Astrocyte (in vitro differentiated cells and primary cell): Measurements from ENCODE around the gene KCTD21. TPM values are rescaled to one million over a fixed set of nuclear protein-coding genes. Genes with fewer than 3 reads are reported as not detected.
A peak's percentile ranks its signal among the peaks of the same experiment; 100 is the strongest.

Experiments used
- DNase-seq: peaks from one replicate; pipeline ENCODE4 v3.0.0-alpha.2; 2010; ENCODE audit warnings: low read depth
- FAIRE-seq: peaks from 2 replicates; lab custom pipeline; 2011; peaks lifted over from hg19 to GRCh38; lab: Jason Lieb, UNC
- H2AFZ ChIP-seq: 2 replicates; pipeline ENCODE4 v1.6.0; 2012; ENCODE audit warnings: low read depth, low read length, inconsistent platforms
- H3K27ac ChIP-seq: 2 replicates; pipeline ENCODE4 v1.5.1; 2011; ENCODE audit warnings: low read depth, low read length, inconsistent platforms
- H3K27me3 ChIP-seq: 2 replicates; pipeline ENCODE4 v1.6.0; 2011; ENCODE audit warnings: low read length, inconsistent platforms; ENCODE audit not compliant: insufficient read depth
- H3K36me3 ChIP-seq: 2 replicates; pipeline ENCODE4 v1.5.1; 2011; ENCODE audit warnings: low read length, inconsistent platforms; ENCODE audit not compliant: insufficient read depth
- H3K4me1 ChIP-seq: 2 replicates; pipeline ENCODE4 v1.5.1; 2011; ENCODE audit warnings: low read length, inconsistent platforms; ENCODE audit not compliant: insufficient read depth
- H3K4me2 ChIP-seq: 2 replicates; pipeline ENCODE4 v1.6.0; 2012; ENCODE audit warnings: low read length, inconsistent platforms
- H3K4me3 ChIP-seq: 2 replicates; pipeline ENCODE4 v1.5.1; 2011; ENCODE audit warnings: low read depth, mild to moderate bottlenecking, low read length, inconsistent platforms; ENCODE audit not compliant: insufficient read depth
- H3K79me2 ChIP-seq: 2 replicates; pipeline ENCODE4 v1.6.0; 2012; ENCODE audit warnings: mild to moderate bottlenecking, low read length, inconsistent platforms; ENCODE audit not compliant: insufficient read depth
- H3K9ac ChIP-seq: 2 replicates; pipeline ENCODE4 v1.6.0; 2012; ENCODE audit warnings: mild to moderate bottlenecking, low read length, inconsistent platforms
- H3K9me3 ChIP-seq: 2 replicates; pipeline ENCODE4 v1.5.1; 2012; ENCODE audit warnings: low read depth, mild to moderate bottlenecking, low read length, inconsistent platforms; ENCODE audit not compliant: insufficient read depth
- H4K20me1 ChIP-seq: 2 replicates; pipeline ENCODE4 v1.6.0; 2012; ENCODE audit warnings: low read length, inconsistent platforms; ENCODE audit not compliant: insufficient read depth
- H3K27ac Mint-ChIP-seq: one replicate; pipeline ENCODE4 v1.8.0; 2021; ENCODE audit warnings: mild to moderate bottlenecking, mixed read lengths; ENCODE audit not compliant: unreplicated experiment
- H3K27me3 Mint-ChIP-seq: one replicate; pipeline ENCODE4 v1.8.0; 2021; ENCODE audit warnings: low read depth, mixed read lengths; ENCODE audit not compliant: unreplicated experiment
- H3K36me3 Mint-ChIP-seq: one replicate; pipeline ENCODE4 v1.8.0; 2021; ENCODE audit warnings: low read depth, mixed read lengths; ENCODE audit not compliant: unreplicated experiment
- H3K4me1 Mint-ChIP-seq: one replicate; pipeline ENCODE4 v1.8.0; 2021; ENCODE audit warnings: low read depth, mixed read lengths; ENCODE audit not compliant: unreplicated experiment
- H3K4me3 Mint-ChIP-seq: one replicate; pipeline ENCODE4 v1.8.0; 2021; ENCODE audit warnings: mild to moderate bottlenecking, moderate library complexity, mixed read lengths; ENCODE audit not compliant: unreplicated experiment
- H3K9me3 Mint-ChIP-seq: one replicate; pipeline ENCODE4 v1.8.0; 2021; ENCODE audit warnings: mild to moderate bottlenecking, mixed read lengths; ENCODE audit not compliant: unreplicated experiment
- EZH2 ChIP-seq: IDR thresholded peaks from 2 replicates; pipeline ENCODE4 v1.6.1; 2012; ENCODE audit warnings: mild to moderate bottlenecking, low read length, inconsistent platforms; ENCODE audit not compliant: insufficient read depth
- total RNA-seq: library from RNA; stranded (reverse); gene quantifications from 2 replicates; pipeline ENCODE4 v1.2.1, GENCODE V29; 2021
- TF ChIP-seq, protein P1 (sequence below): IDR thresholded peaks from 2 replicates; pipeline ENCODE4 v1.5.1; 2011; ENCODE audit warnings: low read depth, mild to moderate bottlenecking, inconsistent platforms, low read length, moderate library complexity; ENCODE audit not compliant: insufficient read depth

KCTD21 gene
- total RNA-seq, 1 donor from 2014 or later, result 14.0 TPM

DNA sequence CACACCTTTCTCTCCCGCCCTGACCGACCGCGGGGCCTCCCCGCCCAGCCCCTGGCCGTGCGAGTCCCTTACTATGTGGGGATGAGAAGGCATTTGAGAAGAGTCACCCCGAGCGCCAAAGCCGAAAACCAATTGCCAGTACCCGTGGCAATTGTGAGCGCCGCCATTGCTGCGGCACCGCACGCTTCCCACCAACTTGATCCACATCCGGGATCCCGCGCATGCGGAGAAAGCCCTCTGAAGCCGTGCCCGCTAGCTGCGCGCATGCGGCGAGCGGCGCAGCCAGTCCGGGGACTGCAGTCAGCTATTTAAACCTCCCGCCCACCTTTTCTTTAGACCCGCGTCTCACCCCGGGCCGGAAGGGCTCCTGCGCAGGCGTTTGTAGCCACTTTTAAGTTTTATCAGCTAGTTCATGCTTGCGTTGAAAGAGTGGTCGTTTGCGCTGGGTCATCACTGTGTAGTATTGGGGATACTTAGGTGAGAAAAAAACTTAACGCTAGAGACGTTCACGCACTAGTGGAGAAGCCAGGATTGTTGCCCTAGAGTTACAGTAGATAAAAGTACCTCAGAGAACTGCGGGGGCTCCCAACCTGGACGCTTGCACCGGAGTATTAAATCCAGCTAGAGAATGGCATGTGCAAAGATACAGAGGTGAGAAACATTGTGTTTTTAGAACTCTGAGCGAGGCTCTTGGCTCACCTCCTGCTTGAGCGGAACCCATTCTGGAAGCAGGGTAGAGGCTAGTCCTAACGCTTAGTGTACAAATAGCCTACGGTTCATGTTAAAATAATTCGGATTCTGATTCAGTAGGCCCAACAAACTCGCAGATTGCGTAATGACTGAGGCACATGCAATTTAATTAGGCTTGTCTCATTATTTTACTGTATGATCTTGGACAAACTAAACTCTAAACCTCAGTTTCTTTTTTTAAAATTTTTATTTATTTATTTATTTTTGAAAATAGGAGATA lies 48.7 kb downstream of the KCTD21 start, which contains the start of gene ALG8:
Gene ALG8, minus strand, starts transcription at position 205 of the 970 bp plus-strand sequence. Its CDS starts 38 bp downstream, at position 167.
- Histone ChIP-seq H3K79me2 (peaks cover 42% of the 10 kb centered on the region), H3K4me3 (peak within 1 kb of the TSS; percentile 93), H3K27ac (peak within 1 kb of the TSS; percentile 88), H3K4me2 (peak within 1 kb of the TSS; percentile 87), H3K36me3 (no peaks in the 10 kb centered on the region), H3K4me1 (peaks cover 11% of the 10 kb centered on the region), H2AFZ (peak within 1 kb of the TSS; percentile 88), H3K9me3 (no peaks in the 10 kb centered on the region), H3K9ac (peak within 1 kb of the TSS; percentile 90), H4K20me1 (no peaks in the 10 kb centered on the region), H3K27me3 (no peaks in the 10 kb centered on the region)
- peak within 1 kb of the TSS; percentile 90 for H3K27ac Mint-ChIP-seq
- H3K4me1 Mint-ChIP-seq, result peaks cover 9% of the 10 kb centered on the region
- no peak for TF ChIP-seq EZH2
- TF ChIP-seq, protein P1, sequence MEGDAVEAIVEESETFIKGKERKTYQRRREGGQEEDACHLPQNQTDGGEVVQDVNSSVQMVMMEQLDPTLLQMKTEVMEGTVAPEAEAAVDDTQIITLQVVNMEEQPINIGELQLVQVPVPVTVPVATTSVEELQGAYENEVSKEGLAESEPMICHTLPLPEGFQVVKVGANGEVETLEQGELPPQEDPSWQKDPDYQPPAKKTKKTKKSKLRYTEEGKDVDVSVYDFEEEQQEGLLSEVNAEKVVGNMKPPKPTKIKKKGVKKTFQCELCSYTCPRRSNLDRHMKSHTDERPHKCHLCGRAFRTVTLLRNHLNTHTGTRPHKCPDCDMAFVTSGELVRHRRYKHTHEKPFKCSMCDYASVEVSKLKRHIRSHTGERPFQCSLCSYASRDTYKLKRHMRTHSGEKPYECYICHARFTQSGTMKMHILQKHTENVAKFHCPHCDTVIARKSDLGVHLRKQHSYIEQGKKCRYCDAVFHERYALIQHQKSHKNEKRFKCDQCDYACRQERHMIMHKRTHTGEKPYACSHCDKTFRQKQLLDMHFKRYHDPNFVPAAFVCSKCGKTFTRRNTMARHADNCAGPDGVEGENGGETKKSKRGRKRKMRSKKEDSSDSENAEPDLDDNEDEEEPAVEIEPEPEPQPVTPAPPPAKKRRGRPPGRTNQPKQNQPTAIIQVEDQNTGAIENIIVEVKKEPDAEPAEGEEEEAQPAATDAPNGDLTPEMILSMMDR, result no peak
- H3K4me3 Mint-ChIP-seq, result peak within 1 kb of the TSS; percentile 98
- peaks cover 7% of the 10 kb centered on the region for H3K36me3 Mint-ChIP-seq
- H3K27me3 Mint-ChIP-seq, result no peaks in the 10 kb centered on the region
- H3K9me3 Mint-ChIP-seq, result peaks cover 2% of the 10 kb centered on the region
- peak; percentile 89 for DNase-seq
- no peak for FAIRE-seq

DNA sequence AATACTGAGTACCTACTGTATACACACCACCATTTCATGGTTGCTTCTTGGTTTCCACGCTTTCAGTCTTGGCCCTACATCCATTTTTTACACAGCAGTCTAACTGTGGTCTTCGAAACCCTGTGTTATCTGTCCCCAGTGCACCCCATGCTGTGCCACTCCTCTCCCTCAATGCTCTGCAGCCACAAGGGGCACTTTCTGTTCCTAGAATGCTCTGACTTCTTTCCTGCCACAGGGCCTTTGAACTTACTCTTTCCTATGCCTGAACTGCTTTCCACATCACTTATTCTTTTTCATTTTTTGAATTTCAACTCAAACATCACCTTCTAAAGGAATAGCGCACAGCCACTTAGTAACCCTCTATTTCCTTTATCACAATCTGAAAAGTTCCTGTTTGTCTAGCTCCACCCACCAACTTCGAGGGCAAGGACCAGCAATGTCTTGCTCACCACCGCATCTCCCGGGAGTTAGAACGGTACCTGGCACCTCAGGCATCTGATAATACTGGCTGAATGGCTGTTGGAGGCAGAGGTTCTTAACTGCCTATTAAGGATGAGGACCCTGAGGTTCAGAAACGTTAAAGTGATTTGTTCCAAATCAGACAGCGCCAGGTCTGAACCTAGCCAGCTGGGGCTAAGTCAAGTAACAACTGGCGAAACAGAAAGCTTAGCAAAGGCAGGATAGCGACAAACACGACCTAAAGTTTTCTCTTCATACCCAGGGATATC lies 49.6 kb downstream of the KCTD21 start:
- Histone ChIP-seq H3K9ac (peak overlapping the region; percentile 90), H2AFZ (peak overlapping the region; percentile 78), H3K79me2 (peaks cover 42% of the 10 kb centered on the region), H3K4me2 (peak overlapping the region; percentile 87), H3K9me3 (no peaks in the 10 kb centered on the region), H3K4me1 (peaks cover 11% of the 10 kb centered on the region), H3K27ac (peak overlapping the region; percentile 88), H3K36me3 (no peaks in the 10 kb centered on the region), H3K27me3 (no peaks in the 10 kb centered on the region), H3K4me3 (peak overlapping the region; percentile 93), H4K20me1 (no peaks in the 10 kb centered on the region)
- FAIRE-seq, result no peak
- peaks cover 2% of the 10 kb centered on the region for H3K9me3 Mint-ChIP-seq
- peak overlapping the region; percentile 90 for H3K27ac Mint-ChIP-seq
- DNase-seq, result peak; percentile 16
- peak overlapping the region; percentile 98 for H3K4me3 Mint-ChIP-seq
- peaks cover 7% of the 10 kb centered on the region for H3K36me3 Mint-ChIP-seq
- H3K4me1 Mint-ChIP-seq, result peaks cover 9% of the 10 kb centered on the region
- no peak for TF ChIP-seq EZH2
- TF ChIP-seq, protein P1, result no peak
- no peaks in the 10 kb centered on the region for H3K27me3 Mint-ChIP-seq
